HepG2 (cell line): ENCODE measurements around the gene LRP2. TPM values are rescaled to one million over a fixed set of nuclear protein-coding genes. Genes with fewer than 3 reads are reported as not detected.

Experiments used
- ATAC-seq: fragments of 200-7000 bp; cut with Tn5 transposase; 3 replicates; pipeline ENCODE4 v1.9.1; 2020; ENCODE audit warnings: mild to moderate bottlenecking, moderate library complexity
- BruUV-seq: library from RNA; stranded (reverse); fragments of 400-500 nt; replicated peaks from 2 replicates; lab custom pipeline; 2021; lab: Mats Ljungman, UMichigan
- CTCF ChIA-PET: fragments of 300-600 bp; formaldehyde crosslinking; extraction: SDS; loops from one replicate; lab custom pipeline; 2021; ENCODE audit warnings: low total read pairs, inconsistent platforms, low intra/inter-chr PET ratio; lab: Yijun Ruan, JAX
- POLR2A ChIA-PET: fragments of 350-600 bp; sonication (Branson Sonifier 250); formaldehyde crosslinking; loops from one replicate; lab custom pipeline; 2020; ENCODE audit warnings: antibody characterized with exemption, inconsistent platforms; lab: Yijun Ruan, JAX
- DNase-seq: peaks from one replicate; pipeline ENCODE4 v3.0.0-alpha.2; 2015; ENCODE audit warnings: low spot score
- FAIRE-seq: peaks from 3 replicates; lab custom pipeline; 2011; peaks lifted over from hg19 to GRCh38; lab: Jason Lieb, UNC
- H2AFZ ChIP-seq: one replicate; pipeline ENCODE4 v1.6.1; 2011; ENCODE audit warnings: low read length, inconsistent platforms
- H3K27ac ChIP-seq: fragments of 300-600 bp; 3 replicates; pipeline ENCODE4 v1.8.0; 2011; ENCODE audit warnings: mixed run types, mild to moderate bottlenecking, mixed read lengths, low read length, inconsistent platforms; ENCODE audit not compliant: insufficient read depth; ENCODE audit errors: extremely low read length
- H3K27me3 ChIP-seq, 2 experiments: fragments of 200-600 bp in 1 of 2; 2 replicates in 1 of 2; 3 replicates in 1 of 2; pipeline versions ENCODE4 v1.6.0 to v1.8.0; 2011; ENCODE audit warnings: low read length in 2 of 2, mild to moderate bottlenecking in 2 of 2, moderate library complexity in 2 of 2, inconsistent platforms in 1 of 2; ENCODE audit not compliant: insufficient read depth in 2 of 2, control insufficient read depth in 1 of 2
- H3K36me3 ChIP-seq, 2 experiments: fragments of 200-600 bp in 1 of 2; replicated peaks in 1 of 2; 2 replicates in 1 of 2; 3 replicates in 1 of 2; pipeline versions ENCODE4 v1.5.1 to v1.8.0; 2011; ENCODE audit warnings: low read length in 2 of 2, inconsistent platforms in 1 of 2; ENCODE audit not compliant: insufficient read depth in 2 of 2, control insufficient read depth in 1 of 2
- H3K4me1 ChIP-seq: 2 replicates; pipeline ENCODE4 v1.5.1; 2012; ENCODE audit warnings: low read length, inconsistent platforms; ENCODE audit not compliant: insufficient read depth
- H3K4me2 ChIP-seq: 2 replicates; pipeline ENCODE4 v1.6.0; 2011; ENCODE audit warnings: low read depth, low read length, inconsistent platforms
- H3K4me3 ChIP-seq, 3 experiments: fragments of 200-600 bp in 1 of 3; sonication (generic), shearing (Covaris generic) in 1 of 3; replicated peaks in 1 of 3; 2 replicates each; pipeline ENCODE4 v1.5.1; 2011 to 2016; ENCODE audit warnings: low read length in 3 of 3, inconsistent platforms in 2 of 3, low read depth in 2 of 3, mild to moderate bottlenecking in 2 of 3, control low read depth in 1 of 3, mixed read lengths in 1 of 3; ENCODE audit not compliant: insufficient read depth in 1 of 3
- H3K79me2 ChIP-seq: one replicate; pipeline ENCODE4 v1.6.1; 2011; ENCODE audit warnings: low read length, inconsistent platforms; ENCODE audit not compliant: insufficient read depth
- H3K9ac ChIP-seq: 2 replicates; pipeline ENCODE4 v1.6.0; 2011; ENCODE audit warnings: mild to moderate bottlenecking, low read depth, low read length, inconsistent platforms; ENCODE audit not compliant: insufficient read depth
- H3K9me3 ChIP-seq: 2 replicates; pipeline ENCODE4 v1.5.1; 2012; ENCODE audit warnings: mild to moderate bottlenecking, low read length
- H4K20me1 ChIP-seq: 2 replicates; pipeline ENCODE4 v1.6.0; 2011; ENCODE audit warnings: inconsistent platforms, mild to moderate bottlenecking, low read length, moderate library complexity; ENCODE audit not compliant: insufficient read depth
- AGO2 ChIP-seq: fragments of 200-400 bp; formaldehyde crosslinking; optimal IDR thresholded peaks from 2 replicates; pipeline ENCODE3; 2017; ENCODE audit warnings: mild to moderate bottlenecking, low read depth, low read length, moderate library complexity
- ARNT ChIP-seq: fragments of 450-650 bp; IDR thresholded peaks from 2 replicates; pipeline ENCODE4 v1.6.1; 2017
- HES4 ChIP-seq: sonication (generic); formaldehyde crosslinking; IDR thresholded peaks from 2 replicates; pipeline ENCODE4 v1.9.0; 2021; ENCODE audit warnings: mild to moderate bottlenecking, missing genetic modification reagents, borderline replicate concordance
- KDM4B ChIP-seq: sonication (generic); formaldehyde crosslinking; IDR thresholded peaks from 2 replicates; pipeline ENCODE4 v1.4.0; 2020; ENCODE audit warnings: missing genetic modification reagents
- KLF12 ChIP-seq: sonication (generic); formaldehyde crosslinking; IDR thresholded peaks from 2 replicates; pipeline ENCODE4 v1.4.0; 2020; ENCODE audit warnings: missing genetic modification reagents, borderline replicate concordance
- MAFF ChIP-seq: IDR thresholded peaks from 2 replicates; pipeline ENCODE4 v1.6.1; 2011; ENCODE audit warnings: low read depth, low read length, improper control_type of control experiment
- NCOR1 ChIP-seq: fragments of 200-600 bp; sonication (generic); IDR thresholded peaks from 2 replicates; pipeline ENCODE4 v1.7.0; 2017; ENCODE audit warnings: antibody characterized with exemption, low read length, borderline replicate concordance
- NFIB ChIP-seq: sonication (generic); formaldehyde crosslinking; IDR thresholded peaks from 2 replicates; pipeline ENCODE4 v1.9.0; 2021; ENCODE audit warnings: missing genetic modification reagents, mild to moderate bottlenecking, borderline replicate concordance
- NFKBIZ ChIP-seq: IDR thresholded peaks from 2 replicates; pipeline ENCODE4 v1.6.1; 2018; ENCODE audit warnings: missing genetic modification reagents, missing compliant biosample characterization
- SOX6 ChIP-seq, 2 experiments: fragments of 450-650 bp in 1 of 2; sonication (generic) in 1 of 2; formaldehyde crosslinking in 1 of 2; IDR thresholded peaks; 2 replicates each; pipeline versions ENCODE4 v1.4.0 to v1.6.1; 2017 to 2020; ENCODE audit warnings: antibody characterized with exemption in 1 of 2, mild to moderate bottlenecking in 1 of 2, missing genetic modification reagents in 1 of 2
- YEATS4 ChIP-seq: sonication (generic); formaldehyde crosslinking; IDR thresholded peaks from 2 replicates; pipeline ENCODE4 v1.4.0; 2020; ENCODE audit warnings: missing genetic modification reagents, borderline replicate concordance
- ZNF563 ChIP-seq: sonication (generic); formaldehyde crosslinking; IDR thresholded peaks from 2 replicates; pipeline ENCODE4 v1.8.0; 2022; ENCODE audit warnings: mild to moderate bottlenecking, moderate library complexity, missing genetic modification reagents
- ZNF766 ChIP-seq: sonication (generic); formaldehyde crosslinking; IDR thresholded peaks from 2 replicates; pipeline ENCODE4 v1.5.0; 2020; ENCODE audit warnings: missing genetic modification reagents, borderline replicate concordance
- WGBS: methylation state at CpG from one replicate; pipeline ENCODE4 v1.1.6; 2017; ENCODE audit warnings: low lambda C conversion rate; 5-methylcytosine and 5-hydroxymethylcytosine counted together
- in situ Hi-C: cut with HindIII; loops from 2 replicates; pipeline ENCODE4 v1.10.0; 2017; ENCODE audit warnings: low pct_unique_long_range_greater_than_20kb; ENCODE audit not compliant: extremely low pct_ligation_motif_present
- intact Hi-C: fragments of 100-400 bp; cut with micrococcal nuclease; formaldehyde crosslinking; loops from one replicate; pipeline ENCODE4 v1.10.0; 2022; ENCODE audit not compliant: unreplicated experiment
- polyA plus RNA-seq, 8 experiments: library from polyadenylated mRNA; depleted of rRNA in 3 of 8; stranded (reverse) in 7 of 8; unstranded in 1 of 8; fragments of >200 nt; fragmentation: Illumina TruSeq in 4 of 8; extraction: Trizol in 4 of 8; gene quantifications; 2 replicates each; pipeline versions ENCODE4 v1.2.1 to v1.2.3, GENCODE V29; 2011 to 2016; ENCODE audit warnings: low read depth in 4 of 8, missing spikeins in 1 of 8, mixed read lengths in 1 of 8; ENCODE audit not compliant: insufficient read depth in 1 of 8
- total RNA-seq, 5 experiments: library from RNA; depleted of rRNA; stranded (reverse); fragments of >200 nt; fragmentation: Illumina TruSeq; extraction: Trizol; gene quantifications; 2 replicates each; pipeline ENCODE4 v1.2.3, GENCODE V29; 2016; ENCODE audit warnings: low read depth in 1 of 5
- TF ChIP-seq, protein P1 (sequence below): sonication (generic); formaldehyde crosslinking; IDR thresholded peaks from 2 replicates; pipeline ENCODE4 v1.8.0; 2022; ENCODE audit warnings: missing genetic modification reagents, mild to moderate bottlenecking, borderline replicate concordance

LRP2 gene
- total and polyA plus RNA-seq, 2 of the 13 experiments (the other 11 are each of a cell fraction or from before 2014, with no cell fraction given), result 0.03 to 0.15 TPM

DNA sequence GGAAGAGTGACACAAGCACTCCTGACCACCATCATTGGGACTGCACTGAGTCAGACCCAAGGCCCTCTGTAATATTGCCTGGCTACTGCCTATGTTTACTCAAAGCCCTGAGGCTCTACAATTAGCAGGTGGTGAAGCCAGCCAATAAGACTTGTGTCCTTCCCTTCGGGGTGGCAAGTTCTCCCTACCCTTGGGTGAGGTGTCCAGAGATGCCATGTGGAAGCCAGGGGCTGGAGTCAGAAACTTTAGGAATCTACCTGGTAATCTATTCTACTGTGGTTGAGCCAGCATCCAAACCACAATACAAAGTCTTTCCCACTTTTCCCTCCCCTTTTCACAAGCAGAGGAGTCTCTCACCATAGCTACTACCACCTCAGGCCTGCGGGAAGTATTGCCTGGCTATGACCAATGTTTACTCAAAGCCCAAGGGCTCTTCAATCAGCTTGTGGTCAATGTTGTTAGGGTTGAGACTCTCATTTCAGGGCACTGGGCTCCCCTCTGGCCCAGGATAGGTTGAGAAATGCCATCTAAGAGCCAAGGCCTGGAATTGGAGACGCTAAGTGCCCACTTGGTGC is 275.4 kb downstream of the LRP2 start:
- Histone ChIP-seq H3K4me3 (no peak overlapping the region), H3K4me1 (no peaks in the 10 kb centered on the region), H3K4me2 (no peak overlapping the region), H3K9me3 (no peaks in the 10 kb centered on the region), H4K20me1 (no peaks in the 10 kb centered on the region), H3K27ac (no peak overlapping the region), H2AFZ (no peak overlapping the region), H3K9ac (no peak overlapping the region), H3K27me3 (peaks cover 0 to 6% of the 10 kb centered on the region in 2 experiments; a peak in 1 of 5 replicates), H3K36me3 (no peaks in the 10 kb centered on the region), H3K79me2 (no peaks in the 10 kb centered on the region)
- ATAC-seq, result no peak
- ChIA-PET CTCF (no interaction called here), POLR2A (no interaction called here)
- intact Hi-C loops, result no loop called here
- FAIRE-seq, result no peak
- DNase-seq, result no peak
- TF ChIP-seq SOX6 (IDR thresholded peaks at IDR 0.05), result no peak
- no peak for TF ChIP-seq SOX6 (CRISPR knock-in tag; IDR thresholded peaks at IDR 0.05)
- no peak for TF ChIP-seq MAFF
- TF ChIP-seq NFKBIZ, result no peak
- TF ChIP-seq HES4, result no peak
- no peak for TF ChIP-seq AGO2
- no peak for TF ChIP-seq ZNF766 (CRISPR knock-in tag)
- TF ChIP-seq, protein P1, sequence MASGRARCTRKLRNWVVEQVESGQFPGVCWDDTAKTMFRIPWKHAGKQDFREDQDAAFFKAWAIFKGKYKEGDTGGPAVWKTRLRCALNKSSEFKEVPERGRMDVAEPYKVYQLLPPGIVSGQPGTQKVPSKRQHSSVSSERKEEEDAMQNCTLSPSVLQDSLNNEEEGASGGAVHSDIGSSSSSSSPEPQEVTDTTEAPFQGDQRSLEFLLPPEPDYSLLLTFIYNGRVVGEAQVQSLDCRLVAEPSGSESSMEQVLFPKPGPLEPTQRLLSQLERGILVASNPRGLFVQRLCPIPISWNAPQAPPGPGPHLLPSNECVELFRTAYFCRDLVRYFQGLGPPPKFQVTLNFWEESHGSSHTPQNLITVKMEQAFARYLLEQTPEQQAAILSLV, result no peak
- no peak for TF ChIP-seq KDM4B (CRISPR knock-in tag)
- no peak for TF ChIP-seq ARNT
- no peak for TF ChIP-seq NFIB (CRISPR knock-in tag)
- TF ChIP-seq NCOR1, result no peak
- no peak for TF ChIP-seq KLF12 (CRISPR knock-in tag)
- no peak for TF ChIP-seq ZNF563 (CRISPR knock-in tag)
- TF ChIP-seq YEATS4 (CRISPR knock-in tag), result no peak
- WGBS, result 13% methylated on average over 3 of the region's 3 CpGs
- no TSS peak for BruUV-seq
- in situ Hi-C loops, result no loop called here
